Measurements from ENCODE around the gene WDR59.
"Not testable (repeated sequence)": the region's sequence is repeated elsewhere in the genome, so short reads cannot be mapped to it uniquely, and the experiment has no call there.

Gene WDR59

DNA sequence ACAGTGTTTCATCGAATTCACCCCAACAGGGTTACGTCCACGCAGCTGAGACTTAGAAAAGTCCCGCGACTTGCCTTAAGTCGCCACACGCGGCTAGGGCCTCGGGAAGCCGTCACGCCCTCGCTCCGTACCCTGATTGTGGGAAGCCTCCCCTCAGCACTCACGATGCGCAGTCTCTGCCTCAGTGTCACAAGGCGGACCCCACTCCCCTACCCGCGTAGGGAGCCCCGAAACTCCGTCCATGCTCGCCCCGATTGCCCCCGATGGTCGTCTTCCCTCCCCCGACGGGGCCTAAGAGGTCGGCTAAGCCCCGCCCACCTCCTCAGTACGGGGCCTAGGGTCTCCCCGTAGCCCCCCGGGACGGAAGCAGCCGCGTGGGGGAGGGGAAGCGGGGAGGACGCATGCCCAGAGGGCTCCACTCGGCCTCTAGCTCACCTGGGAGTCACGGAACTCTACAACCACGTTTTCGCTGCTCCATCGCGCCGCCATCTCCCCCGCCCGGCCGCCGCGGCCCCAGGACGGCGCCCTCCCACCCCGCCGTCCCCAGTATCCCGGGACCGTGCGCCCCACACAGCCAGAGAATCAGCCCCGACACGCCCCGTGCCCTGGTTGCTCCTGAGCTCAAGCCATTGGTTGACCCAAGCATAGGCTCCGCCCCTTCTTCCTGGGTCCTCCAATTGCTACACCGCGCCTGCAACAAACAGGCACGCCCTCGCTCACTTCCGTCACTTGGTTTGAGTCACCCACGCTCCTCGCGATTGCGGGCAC, at the start of gene WDR59:
Gene WDR59 (minus strand): TSS at position 595 of the 768 bp plus-strand sequence. CDS start 106 bp downstream, at position 489.
- DNase-seq, result peak; percentile 95 to 96 (median 95)

- DNase-seq, result no peak
Observed at GRCh38 chr16:75032655-75033054, 47.7 kb upstream of the WDR59 start.

DNA sequence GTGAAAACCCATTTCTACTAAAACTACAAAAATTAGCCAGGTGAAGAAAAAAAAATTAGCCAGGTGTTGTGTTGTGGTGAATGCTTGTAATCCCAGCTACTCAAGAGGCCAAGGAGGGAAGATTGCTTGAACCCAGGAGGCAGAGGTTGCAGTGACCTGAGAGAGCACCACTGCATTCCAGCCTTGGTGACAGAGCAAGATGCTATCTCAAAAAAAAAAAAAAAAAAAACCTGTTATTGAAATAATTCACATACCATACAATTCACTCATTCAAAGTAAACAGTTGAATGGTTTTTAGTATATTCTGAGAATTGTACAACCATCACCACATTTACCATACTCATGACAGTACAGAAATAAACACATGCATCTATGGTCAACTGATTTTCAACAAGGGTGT, 44.9 kb upstream of the WDR59 start:
- no peak for DNase-seq

GRCh38 chr16:75028544-75029135, 43.7 kb upstream of the WDR59 start:
- no peak for DNase-seq

DNA sequence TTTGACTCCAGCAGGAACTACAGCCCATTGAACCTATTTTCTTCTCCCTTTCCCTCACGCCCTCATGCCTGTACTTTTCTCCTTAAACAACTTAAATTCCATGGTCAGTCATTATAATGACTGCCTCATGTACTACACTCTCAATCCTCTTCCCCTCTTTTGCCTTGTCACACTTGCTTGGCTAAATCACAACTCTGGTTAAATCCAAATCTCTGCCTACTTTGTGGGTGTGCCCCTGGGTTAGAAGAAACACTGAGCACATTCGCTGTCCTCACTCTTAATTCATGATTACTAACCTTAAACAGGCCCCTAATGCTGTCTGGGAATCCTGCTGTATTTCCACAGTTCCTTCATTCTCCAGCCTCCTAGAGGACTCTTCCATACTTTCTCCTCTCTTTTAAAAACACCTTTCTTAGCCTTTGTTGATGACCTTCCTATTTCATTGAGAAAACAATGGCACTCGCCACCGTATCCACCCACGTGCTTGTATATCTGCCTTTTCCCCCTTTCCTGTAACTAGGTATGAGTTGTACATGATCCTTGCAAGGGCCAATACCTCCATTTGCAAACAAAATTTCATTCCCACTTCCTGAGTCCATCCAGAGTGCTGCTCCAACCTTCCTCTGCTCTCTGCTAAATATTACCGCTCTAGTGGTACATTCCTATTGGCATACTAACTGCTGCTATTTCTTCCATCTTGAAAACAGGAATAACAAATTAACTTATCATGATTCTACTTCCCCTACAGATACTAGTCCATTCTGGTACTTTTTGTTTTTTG, 42.8 kb upstream of the WDR59 start:
- no peak for DNase-seq

GRCh38 chr16:75026892-75027391, 42.0 kb upstream of the WDR59 start:
- DNase-seq, result no peak

GRCh38 chr16:75026239-75026891, 41.4 kb upstream of the WDR59 start:
- not testable (repeated sequence) for DNase-seq

GRCh38 chr16:75025761-75026160, 40.8 kb upstream of the WDR59 start:
- no peak for DNase-seq

DNA sequence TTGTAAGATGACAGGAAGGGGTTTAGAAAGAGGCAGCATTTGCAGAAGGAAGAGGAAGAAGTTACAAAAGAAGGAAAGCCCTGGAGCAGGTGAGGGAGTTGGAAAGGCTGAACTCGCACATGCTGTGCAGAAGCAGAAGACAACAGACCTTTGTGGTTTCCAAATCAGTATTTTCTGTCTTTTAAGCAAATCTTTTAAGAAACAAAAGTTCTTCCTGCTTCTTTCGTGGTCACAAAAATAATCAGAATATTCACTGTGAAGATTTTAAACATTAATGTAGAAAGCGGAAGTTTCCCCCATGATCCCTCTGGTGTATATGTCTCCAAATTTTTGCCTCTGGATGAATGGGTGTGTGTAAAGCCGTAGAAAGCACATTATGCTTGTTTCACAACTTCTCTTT, 39.7 kb upstream of the WDR59 start:
- DNase-seq, result no peak

DNA sequence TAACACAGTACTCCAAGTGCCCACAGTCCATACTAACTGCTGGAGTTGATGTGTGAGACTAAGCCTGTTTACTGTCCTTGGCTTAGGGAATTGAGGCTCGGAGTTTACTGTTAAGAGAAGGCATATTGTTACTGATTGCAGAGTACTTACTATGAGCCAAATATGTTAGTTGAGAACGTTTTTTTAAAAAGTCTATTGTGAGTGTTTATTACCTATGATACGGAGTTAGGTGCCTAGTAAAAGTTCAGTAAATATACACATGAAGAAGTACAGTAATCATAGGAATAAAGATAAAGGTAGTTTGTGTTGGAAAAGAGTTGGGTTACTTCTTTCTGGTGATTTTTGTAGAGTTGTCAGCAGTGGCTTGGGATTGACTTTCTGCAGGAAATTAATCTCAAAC, 39.3 kb upstream of the WDR59 start:
- no peak for DNase-seq

DNA sequence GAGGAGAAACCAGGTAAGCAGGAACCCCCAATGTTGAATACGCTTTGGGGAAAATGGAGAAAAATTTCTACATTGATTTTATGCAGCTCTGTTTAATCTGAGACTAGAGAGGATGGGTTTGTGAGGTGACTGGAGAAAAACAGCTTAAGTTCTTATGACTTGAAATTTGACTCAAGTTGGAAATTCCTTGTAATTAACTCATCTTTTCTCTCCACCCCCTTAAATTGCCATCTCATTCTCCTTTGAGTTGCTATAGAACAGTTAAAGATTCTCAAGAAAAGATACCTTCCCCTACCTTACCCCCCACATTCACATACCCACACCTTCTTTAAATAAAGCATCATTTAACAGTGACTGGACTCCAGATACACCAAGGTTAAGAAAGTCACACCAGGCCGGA, 38.1 kb upstream of the WDR59 start:
- DNase-seq, result no peak

GRCh38 chr16:75022567-75022966, 37.6 kb upstream of the WDR59 start:
- DNase-seq, result no peak

GRCh38 chr16:75021410-75021809, 36.5 kb upstream of the WDR59 start:
- DNase-seq, result no peak

DNA sequence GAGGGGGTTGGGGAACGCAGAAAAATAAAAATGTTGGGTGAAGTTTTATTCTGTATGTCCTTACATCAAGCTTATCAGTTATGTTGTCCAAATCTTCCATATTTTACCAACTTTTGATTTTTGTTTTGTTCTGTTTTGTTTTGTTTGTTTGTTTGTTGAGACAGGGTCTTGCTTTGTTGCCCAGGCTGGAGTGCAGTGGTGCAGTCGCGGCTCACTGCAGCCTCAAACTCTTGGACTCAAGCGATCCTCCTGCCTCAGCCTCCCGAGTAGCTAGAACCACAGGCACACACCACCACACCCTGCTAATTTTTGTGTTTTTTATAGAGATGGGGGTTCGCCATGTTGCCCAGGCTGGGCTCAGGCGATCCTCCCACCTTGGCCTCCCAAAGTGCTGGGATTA, 34.7 kb upstream of the WDR59 start:
- DNase-seq, result no peak

- DNase-seq, result no peak
Observed at GRCh38 chr16:75019007-75019406, 34.1 kb upstream of the WDR59 start.

DNA sequence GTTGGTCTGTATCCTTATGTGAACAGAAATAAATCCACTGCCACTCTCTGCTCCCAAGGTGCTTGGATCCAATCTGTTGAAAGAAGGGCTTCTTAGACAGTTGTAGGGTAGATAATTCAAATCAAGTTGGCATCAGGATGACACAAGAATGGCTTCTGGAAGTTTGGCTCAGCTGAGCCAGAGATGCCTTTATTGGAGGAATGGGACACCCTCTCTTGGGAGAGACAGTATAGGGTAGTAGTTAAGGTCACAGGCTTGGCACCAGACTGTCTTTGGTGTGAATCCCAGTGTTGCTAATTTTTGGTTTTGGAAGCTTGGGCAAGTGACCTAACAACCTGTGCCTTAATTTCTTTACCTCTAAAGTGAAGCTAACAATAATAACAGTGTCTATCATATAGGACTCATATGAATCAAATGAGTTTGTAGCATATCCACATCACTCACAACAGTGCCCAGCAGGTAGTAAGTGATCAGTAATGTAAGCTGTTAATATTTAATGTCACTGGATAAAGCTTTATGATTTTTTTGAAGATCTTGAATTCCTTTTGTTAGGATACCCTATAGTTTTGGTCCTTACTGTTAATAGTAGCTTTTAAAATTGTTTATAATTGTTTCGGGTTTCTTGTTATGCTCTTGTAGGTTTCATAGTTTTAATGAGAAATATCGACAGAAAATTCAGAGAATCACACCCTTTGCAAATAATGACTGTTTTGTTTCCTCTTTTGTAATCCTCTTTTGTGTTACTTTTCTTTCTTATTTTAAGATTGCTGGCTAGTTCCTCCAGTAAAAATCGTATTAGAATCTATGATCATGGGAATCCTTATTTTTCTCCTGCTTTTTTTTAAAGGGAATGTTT, 33.0 kb upstream of the WDR59 start:
- no peak for DNase-seq

DNA sequence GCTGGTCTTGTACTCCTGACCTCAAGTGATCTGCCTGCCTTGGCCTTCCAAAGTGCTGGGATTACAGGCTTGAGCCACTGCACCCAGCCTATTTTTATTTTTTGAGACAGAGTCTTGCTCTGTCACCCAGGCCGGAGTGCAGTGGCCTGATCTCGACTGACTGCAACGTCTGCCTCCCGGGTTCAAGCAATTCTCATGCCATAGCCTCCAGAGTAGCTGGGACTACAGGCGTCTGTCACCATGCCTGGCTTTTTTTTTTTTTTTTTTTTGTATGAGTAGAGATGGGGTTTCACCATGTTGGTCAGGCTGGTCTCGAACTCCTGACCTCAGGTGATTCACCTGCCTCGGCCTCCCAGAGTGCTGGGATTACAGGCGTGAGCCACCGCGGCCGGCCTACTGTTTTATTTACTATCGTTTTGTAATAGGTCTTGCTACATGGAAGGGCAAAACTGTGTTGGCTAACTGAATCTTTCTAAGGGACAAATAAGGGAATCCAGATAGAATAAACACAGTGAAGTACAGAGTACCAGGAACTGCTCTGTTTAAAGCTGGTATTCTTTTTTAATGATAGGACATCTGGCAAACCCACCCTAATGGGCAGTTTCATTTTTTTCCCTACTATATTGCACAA, 31.6 kb upstream of the WDR59 start:
- not testable (repeated sequence) for DNase-seq

- no peak for DNase-seq
Observed at GRCh38 chr16:75014318-75014717, 29.4 kb upstream of the WDR59 start.

DNA sequence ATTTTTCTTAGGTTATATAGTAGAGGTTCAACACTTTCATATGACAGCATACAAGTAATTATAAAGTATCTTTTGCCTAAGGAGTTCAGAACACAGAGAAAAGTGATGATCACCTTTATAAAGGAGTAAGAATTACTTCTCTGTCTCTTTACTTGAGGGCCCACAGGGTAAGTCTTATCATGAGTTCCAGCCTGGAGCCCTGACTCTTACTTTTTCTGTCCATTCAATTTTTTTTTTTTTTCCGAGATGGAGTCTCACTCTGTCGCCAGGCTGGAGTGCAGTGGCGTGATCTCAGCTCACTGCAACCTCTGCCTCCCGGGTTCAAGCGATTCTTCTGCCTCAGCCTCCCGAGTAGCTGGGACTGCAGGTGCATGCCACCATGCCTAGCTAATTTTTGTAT, 28.2 kb upstream of the WDR59 start:
- DNase-seq, result not testable (repeated sequence)

GRCh38 chr16:75012380-75013081, 27.6 kb upstream of the WDR59 start:
- no peak for DNase-seq
